Loucy (cell line): ENCODE results near the gene PCAT6.
A peak's percentile ranks its signal among the peaks of the same experiment; 100 is the strongest.

ENCODE experiments used
- H2AFZ ChIP-seq: fragments of 200-600 bp; sonication (generic); 2 replicates; pipeline ENCODE4 v1.6.0; 2016; ENCODE audit warnings: antibody characterized with exemption, mild to moderate bottlenecking, low read length, moderate library complexity
- H3F3A ChIP-seq: fragments of 200-600 bp; 2 replicates; pipeline ENCODE4 v1.6.0; 2016; ENCODE audit warnings: antibody characterized with exemption, low read depth, mild to moderate bottlenecking
- H3K27me3 ChIP-seq: fragments of 200-600 bp; sonication (generic); 2 replicates; pipeline ENCODE4 v1.6.1; 2014; ENCODE audit warnings: low read length, mild to moderate bottlenecking; ENCODE audit not compliant: insufficient read depth, poor library complexity, severe bottlenecking
- H3K36me3 ChIP-seq: fragments of 200-600 bp; sonication (generic); 2 replicates; pipeline ENCODE4 v1.6.1; 2016; ENCODE audit warnings: low read length; ENCODE audit not compliant: insufficient read depth
- H3K4me1 ChIP-seq: fragments of 200-600 bp; sonication (generic); 2 replicates; pipeline ENCODE4 v1.5.1; 2014; ENCODE audit warnings: low read length, mild to moderate bottlenecking; ENCODE audit not compliant: insufficient read depth, poor library complexity, severe bottlenecking
- H3K4me2 ChIP-seq: fragments of 200-600 bp; sonication (generic); 2 replicates; pipeline ENCODE4 v1.6.0; 2014; ENCODE audit warnings: antibody characterized with exemption, low read length, low read depth, mild to moderate bottlenecking; ENCODE audit not compliant: poor library complexity, severe bottlenecking
- H3K4me3 ChIP-seq: fragments of 200-600 bp; sonication (generic); 2 replicates; pipeline ENCODE4 v1.5.1; 2014; ENCODE audit warnings: low read length, mild to moderate bottlenecking, mixed read lengths; ENCODE audit not compliant: poor library complexity, severe bottlenecking
- H3K79me2 ChIP-seq: fragments of 200-600 bp; sonication (generic); 2 replicates; pipeline ENCODE4 v1.6.1; 2014; ENCODE audit warnings: low read length; ENCODE audit not compliant: insufficient read depth
- H3K9ac ChIP-seq: fragments of 200-600 bp; sonication (generic); 2 replicates; pipeline ENCODE4 v1.6.0; 2014; ENCODE audit warnings: mild to moderate bottlenecking, low read depth, low read length, moderate library complexity; ENCODE audit not compliant: poor library complexity, severe bottlenecking
- H3K9me2 ChIP-seq: fragments of 200-600 bp; sonication (generic); replicated peaks from 2 replicates; pipeline ENCODE4 v1.6.1; 2016; ENCODE audit warnings: low read depth, low read length, mixed read lengths
- H3K9me3 ChIP-seq: fragments of 200-600 bp; sonication (generic); 2 replicates; pipeline ENCODE4 v1.6.1; 2014; ENCODE audit warnings: mild to moderate bottlenecking, antibody characterized with exemption, low read length, low read depth; ENCODE audit not compliant: insufficient read depth
- H4K20me1 ChIP-seq: fragments of 200-600 bp; sonication (generic); 2 replicates; pipeline ENCODE4 v1.6.0; 2014; ENCODE audit warnings: antibody characterized with exemption, low read length, mild to moderate bottlenecking; ENCODE audit not compliant: insufficient read depth, poor library complexity, severe bottlenecking
- EZH2phosphoT487 ChIP-seq: fragments of 200-600 bp; IDR thresholded peaks from 2 replicates; pipeline ENCODE4 v1.6.1; 2018; ENCODE audit warnings: antibody characterized with exemption, mild to moderate bottlenecking, moderate library complexity, borderline replicate concordance
- TF ChIP-seq, protein P1 (sequence below): fragments of 200-600 bp; sonication (generic); conservative IDR thresholded peaks from 2 replicates; pipeline ENCODE4 v1.5.1; 2014; ENCODE audit warnings: mild to moderate bottlenecking, antibody characterized with exemption, low read length

PCAT6 gene

DNA sequence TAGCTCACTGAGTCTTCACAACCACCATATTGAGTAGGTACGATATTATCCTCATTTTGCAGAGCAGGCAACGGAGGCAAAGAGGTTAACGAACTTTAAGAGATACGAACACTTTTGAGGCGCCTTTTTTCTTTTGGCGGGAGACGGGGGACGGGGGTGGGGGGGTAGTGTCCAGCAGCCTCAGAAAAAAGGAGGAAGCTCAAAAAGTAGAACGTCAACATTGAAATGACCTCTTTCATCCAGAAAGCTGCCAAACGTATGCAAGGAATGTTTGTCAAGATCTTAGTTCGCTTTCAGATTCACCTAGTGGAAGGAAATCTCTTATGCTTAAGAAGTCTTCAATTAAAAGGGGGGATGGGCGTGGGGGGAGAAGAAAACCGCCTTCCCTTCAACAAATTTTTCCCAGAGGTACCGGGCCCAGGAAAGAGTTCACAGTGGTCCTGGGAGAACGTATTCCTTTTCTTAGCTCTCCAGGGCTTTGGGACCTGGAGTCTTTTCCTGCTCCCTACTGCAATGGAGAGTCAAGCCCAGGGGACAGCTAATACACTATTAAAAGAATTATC lies 1.1 kb upstream of the PCAT6 start:
- Histone ChIP-seq H3K9me3 (no peaks in the 10 kb centered on the region), H3K36me3 (no peaks in the 10 kb centered on the region), H3K4me2 (peak overlapping the region; percentile 88), H3F3A (0 out of 2 replicates have a peak, but pooled peaks cover 7% of the 10 kb centered on the region), H3K4me1 (peaks cover 41% of the 10 kb centered on the region), H3K4me3 (peak overlapping the region; percentile 96), H3K79me2 (peaks cover 62% of the 10 kb centered on the region), H4K20me1 (peaks cover 10% of the 10 kb centered on the region), H2AFZ (no peak overlapping the region), H3K27me3 (no peaks in the 10 kb centered on the region), H3K9ac (no peak overlapping the region), H3K9me2 (no peaks in the 10 kb centered on the region)
- no peak for TF ChIP-seq EZH2phosphoT487
- TF ChIP-seq, protein P1, sequence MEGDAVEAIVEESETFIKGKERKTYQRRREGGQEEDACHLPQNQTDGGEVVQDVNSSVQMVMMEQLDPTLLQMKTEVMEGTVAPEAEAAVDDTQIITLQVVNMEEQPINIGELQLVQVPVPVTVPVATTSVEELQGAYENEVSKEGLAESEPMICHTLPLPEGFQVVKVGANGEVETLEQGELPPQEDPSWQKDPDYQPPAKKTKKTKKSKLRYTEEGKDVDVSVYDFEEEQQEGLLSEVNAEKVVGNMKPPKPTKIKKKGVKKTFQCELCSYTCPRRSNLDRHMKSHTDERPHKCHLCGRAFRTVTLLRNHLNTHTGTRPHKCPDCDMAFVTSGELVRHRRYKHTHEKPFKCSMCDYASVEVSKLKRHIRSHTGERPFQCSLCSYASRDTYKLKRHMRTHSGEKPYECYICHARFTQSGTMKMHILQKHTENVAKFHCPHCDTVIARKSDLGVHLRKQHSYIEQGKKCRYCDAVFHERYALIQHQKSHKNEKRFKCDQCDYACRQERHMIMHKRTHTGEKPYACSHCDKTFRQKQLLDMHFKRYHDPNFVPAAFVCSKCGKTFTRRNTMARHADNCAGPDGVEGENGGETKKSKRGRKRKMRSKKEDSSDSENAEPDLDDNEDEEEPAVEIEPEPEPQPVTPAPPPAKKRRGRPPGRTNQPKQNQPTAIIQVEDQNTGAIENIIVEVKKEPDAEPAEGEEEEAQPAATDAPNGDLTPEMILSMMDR = no peak

DNA sequence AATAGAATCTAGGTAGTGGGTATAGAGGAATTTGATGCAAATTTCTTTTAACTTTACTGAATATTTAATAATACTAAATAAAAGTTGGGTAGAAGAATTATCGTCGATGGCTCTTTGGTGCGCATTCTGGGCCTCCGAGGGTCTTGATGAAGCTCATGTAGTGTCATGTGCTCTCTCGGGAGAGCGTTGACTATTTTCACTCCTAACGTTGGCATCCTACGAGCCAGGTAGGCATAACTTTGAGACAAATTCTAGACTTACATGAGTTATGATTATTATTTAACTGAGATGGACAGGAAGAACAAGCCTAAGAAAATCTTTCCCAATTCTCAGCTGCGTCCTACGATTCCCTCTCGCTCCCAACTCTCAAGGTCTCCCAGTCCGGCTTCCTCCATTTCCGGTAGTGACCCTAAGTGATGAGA lies 550 bp upstream of the PCAT6 start:
- Histone ChIP-seq H3K27me3 (no peaks in the 10 kb centered on the region), H4K20me1 (peaks cover 5% of the 10 kb centered on the region), H3F3A (0 out of 2 replicates have a peak, but pooled peaks cover 7% of the 10 kb centered on the region), H3K9me3 (no peaks in the 10 kb centered on the region), H3K9ac (peak overlapping the region; percentile 77), H3K79me2 (peaks cover 56% of the 10 kb centered on the region), H2AFZ (peak overlapping the region; percentile 85; the same call in 1 of the 2 replicates), H3K9me2 (no peaks in the 10 kb centered on the region), H3K36me3 (no peaks in the 10 kb centered on the region), H3K4me2 (peak overlapping the region; percentile 88), H3K4me1 (peaks cover 36% of the 10 kb centered on the region), H3K4me3 (peak overlapping the region; percentile 96)
- TF ChIP-seq, protein P1 = no peak
- no peak for TF ChIP-seq EZH2phosphoT487

DNA sequence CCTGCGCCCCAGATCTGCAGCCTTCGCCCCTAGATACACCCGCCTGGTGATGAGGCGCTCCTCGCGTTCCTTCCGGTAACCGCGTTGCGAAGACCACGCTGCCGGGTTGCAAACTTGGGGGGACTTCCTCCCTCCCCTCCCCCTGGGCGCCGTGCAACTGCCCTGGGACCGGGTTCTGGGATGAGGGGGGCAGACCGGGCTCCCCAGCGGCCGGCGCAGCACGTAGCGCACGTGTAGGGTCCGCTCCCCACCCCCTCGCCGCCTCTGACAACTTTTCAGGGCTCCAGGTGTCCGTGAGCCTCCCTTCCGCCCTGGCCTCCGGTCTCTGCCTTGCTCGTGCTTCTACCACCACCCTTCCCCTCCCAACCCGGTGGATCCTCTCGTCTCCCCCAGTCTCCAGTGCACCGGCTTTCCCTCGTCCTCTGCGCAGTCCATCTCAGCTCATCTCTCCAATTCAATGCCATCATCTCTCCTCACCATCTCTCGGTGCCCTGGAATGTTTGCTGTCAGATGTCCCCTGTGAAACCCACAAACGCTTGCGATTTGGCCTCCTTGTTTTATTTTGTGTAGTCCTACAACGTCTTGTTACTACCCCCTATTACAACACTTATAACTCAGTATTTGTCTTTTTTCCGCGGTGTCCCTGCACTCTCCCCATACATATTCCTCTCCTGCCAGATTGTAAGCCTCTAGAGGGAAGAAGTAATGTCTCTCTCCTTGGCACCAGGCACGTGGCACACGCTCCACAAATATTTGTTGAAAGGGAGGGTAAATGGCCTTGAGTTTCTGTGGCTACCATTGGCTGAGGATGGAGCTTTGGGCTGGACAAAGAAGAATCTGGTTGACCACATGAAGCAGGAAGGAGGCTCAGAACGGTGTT lies 782 bp downstream of the PCAT6 start:
- Histone ChIP-seq H3K79me2 (peaks cover 43% of the 10 kb centered on the region), H3K4me1 (peaks cover 30% of the 10 kb centered on the region), H3K36me3 (no peaks in the 10 kb centered on the region), H4K20me1 (peaks cover 5% of the 10 kb centered on the region), H3K9me2 (no peaks in the 10 kb centered on the region), H3K9me3 (no peaks in the 10 kb centered on the region), H3K9ac (peak overlapping the region; percentile 77), H3K4me2 (peak overlapping the region; percentile 88), H3K4me3 (peak overlapping the region; percentile 96), H2AFZ (peak overlapping the region; percentile 85), H3F3A (0 out of 2 replicates have a peak, but pooled peaks cover 7% of the 10 kb centered on the region), H3K27me3 (no peaks in the 10 kb centered on the region)
- TF ChIP-seq, protein P1 = no peak
- TF ChIP-seq EZH2phosphoT487 = no peak
